DOHH2 (cell line): ENCODE data around the gene GNGT1.
"Not testable (repeated sequence)": the region's sequence is repeated elsewhere in the genome, so short reads cannot be mapped to it uniquely, and the experiment has no call there.

Experiments used
- H3F3A ChIP-seq: fragments of 200-600 bp; sonication (generic), shearing (Covaris generic); 2 replicates; pipeline ENCODE4 v1.6.0; 2016; ENCODE audit warnings: antibody characterized with exemption, mild to moderate bottlenecking; ENCODE audit not compliant: control insufficient read depth, insufficient read depth
- H3K27ac ChIP-seq: fragments of 200-600 bp; sonication (generic); 2 replicates; pipeline ENCODE4 v1.5.1; 2014; ENCODE audit warnings: low read depth, mild to moderate bottlenecking, low read length, moderate library complexity
- H3K27me3 ChIP-seq: fragments of 200-600 bp; sonication (generic); 2 replicates; pipeline ENCODE4 v1.6.1; 2014; ENCODE audit warnings: mild to moderate bottlenecking, low read length, mixed read lengths; ENCODE audit not compliant: control insufficient read depth
- H3K36me3 ChIP-seq: fragments of 200-600 bp; sonication (generic); 2 replicates; pipeline ENCODE4 v1.6.1; 2014; ENCODE audit warnings: mild to moderate bottlenecking, low read length, moderate library complexity, mixed read lengths; ENCODE audit not compliant: control insufficient read depth
- H3K4me1 ChIP-seq: fragments of 200-600 bp; sonication (generic); 2 replicates; pipeline ENCODE4 v1.6.1; 2014; ENCODE audit warnings: mild to moderate bottlenecking, low read length, mixed read lengths; ENCODE audit not compliant: control insufficient read depth
- H3K4me2 ChIP-seq: fragments of 200-600 bp; sonication (generic); 2 replicates; pipeline ENCODE4 v1.6.0; 2014; ENCODE audit warnings: mild to moderate bottlenecking, low read length, moderate library complexity
- H3K4me3 ChIP-seq: fragments of 200-600 bp; sonication (generic); 2 replicates; pipeline ENCODE4 v1.5.1; 2014; ENCODE audit warnings: mild to moderate bottlenecking, low read length, mixed read lengths
- H3K79me2 ChIP-seq: fragments of 200-600 bp; sonication (generic); 2 replicates; pipeline ENCODE4 v1.6.1; 2014; ENCODE audit warnings: mild to moderate bottlenecking, low read length, mixed read lengths; ENCODE audit not compliant: control insufficient read depth
- H3K9me2 ChIP-seq: fragments of 200-600 bp; sonication (generic); replicated peaks from 2 replicates; pipeline ENCODE4 v1.6.1; 2014; ENCODE audit warnings: mild to moderate bottlenecking, low read length, mixed read lengths; ENCODE audit not compliant: control insufficient read depth
- H3K9me3 ChIP-seq: fragments of 200-600 bp; sonication (generic); 2 replicates; pipeline ENCODE4 v1.6.1; 2014; ENCODE audit warnings: antibody characterized with exemption, low read length, mixed read lengths; ENCODE audit not compliant: control insufficient read depth, insufficient read depth
- H4K20me1 ChIP-seq: fragments of 200-600 bp; sonication (generic); 2 replicates; pipeline ENCODE4 v1.6.0; 2014; ENCODE audit warnings: low read depth, mild to moderate bottlenecking, antibody characterized with exemption, low read length, moderate library complexity; ENCODE audit not compliant: control insufficient read depth, insufficient read depth
- CTCF ChIP-seq: fragments of 200-600 bp; sonication (generic); IDR thresholded peaks from one replicate; pipeline ENCODE4 v1.5.1; 2014; ENCODE audit warnings: antibody characterized with exemption, mild to moderate bottlenecking, low read depth, low read length; ENCODE audit not compliant: poor library complexity, severe bottlenecking
- EZH2phosphoT487 ChIP-seq: fragments of 200-600 bp; sonication (generic); IDR thresholded peaks from 2 replicates; pipeline ENCODE4 v1.6.1; 2017; ENCODE audit warnings: borderline replicate concordance, mild to moderate bottlenecking, antibody characterized with exemption, low read length, moderate library complexity, mixed read lengths

Gene GNGT1

GRCh38 chr7:93913197-93913596 is 6.8 kb downstream of the GNGT1 start:
- H3K27me3 ChIP-seq = no peaks in the 10 kb centered on the region
- H3K4me1 ChIP-seq = peaks cover 12% of the 10 kb centered on the region
- H4K20me1 ChIP-seq = no peaks in the 10 kb centered on the region
- H3K4me3 ChIP-seq = no peak overlapping the region
- H3K79me2 ChIP-seq = no peaks in the 10 kb centered on the region
- TF ChIP-seq EZH2phosphoT487 (no peak), CTCF (no peak)
- H3K27ac ChIP-seq = no peak overlapping the region
- H3K36me3 ChIP-seq = no peaks in the 10 kb centered on the region
- peaks cover 4% of the 10 kb centered on the region; the same call in 1 of the 2 replicates for H3K9me3 ChIP-seq
- no peaks in the 10 kb centered on the region for H3F3A ChIP-seq
- H3K9me2 ChIP-seq = no peaks in the 10 kb centered on the region
- no peak overlapping the region for H3K4me2 ChIP-seq

- Histone ChIP-seq H3K27me3 (no peaks in the 10 kb centered on the region), H3K4me2 (no peak overlapping the region), H3F3A (no peaks in the 10 kb centered on the region), H4K20me1 (no peaks in the 10 kb centered on the region), H3K79me2 (no peaks in the 10 kb centered on the region), H3K4me3 (no peak overlapping the region), H3K9me2 (no peaks in the 10 kb centered on the region), H3K9me3 (peaks cover 4% of the 10 kb centered on the region; the same call in 1 of the 2 replicates), H3K36me3 (no peaks in the 10 kb centered on the region), H3K27ac (no peak overlapping the region), H3K4me1 (peaks cover 12% of the 10 kb centered on the region)
- TF ChIP-seq EZH2phosphoT487 = no peak
- TF ChIP-seq CTCF = no peak
Measured at GRCh38 chr7:93914581-93915066, 8.3 kb downstream of the GNGT1 start.

- H4K20me1 ChIP-seq, H3K4me3 ChIP-seq, H3K36me3 ChIP-seq, H3K9me2 ChIP-seq, H3K27ac ChIP-seq, H3K79me2 ChIP-seq, H3F3A ChIP-seq, H3K9me3 ChIP-seq, H3K27me3 ChIP-seq, H3K4me2 ChIP-seq: not testable (repeated sequence)
- peaks cover 13% of the 10 kb centered on the region for H3K4me1 ChIP-seq
Measured at GRCh38 chr7:93915206-93915842, 9.0 kb downstream of the GNGT1 start.

GRCh38 chr7:93915888-93916287 is 9.5 kb downstream of the GNGT1 start:
- H3K4me3 ChIP-seq, H3F3A ChIP-seq, H3K9me2 ChIP-seq, H3K4me2 ChIP-seq, H3K27me3 ChIP-seq, H3K79me2 ChIP-seq, H3K36me3 ChIP-seq, H4K20me1 ChIP-seq, H3K27ac ChIP-seq, H3K9me3 ChIP-seq: not testable (repeated sequence)
- H3K4me1 ChIP-seq = peaks cover 18% of the 10 kb centered on the region

GRCh38 chr7:93916315-93916714 is 9.9 kb downstream of the GNGT1 start:
- H3K27me3 ChIP-seq, H3K4me3 ChIP-seq, H3K4me2 ChIP-seq, H4K20me1 ChIP-seq, H3K9me3 ChIP-seq, H3K27ac ChIP-seq, H3K36me3 ChIP-seq, H3F3A ChIP-seq, H3K79me2 ChIP-seq, H3K9me2 ChIP-seq: not testable (repeated sequence)
- peaks cover 23% of the 10 kb centered on the region for H3K4me1 ChIP-seq
